ENCODE data around the gene MAN2B2. TPM values are rescaled to one million over a fixed set of nuclear protein-coding genes. Genes with fewer than 3 reads are reported as not detected.

Gene MAN2B2
- total and polyA plus RNA-seq, 2 donors from 2014 or later = 19.9 to 34.3 TPM

- H3K9ac ChIP-seq (ENCODE audit: low read length in 3 of 3) = no peak overlapping the region
- FAIRE-seq (no peak), DNase-seq (peak in 1 of 5 donors; percentile 54)
- H3K27ac ChIP-seq (ENCODE audit: low read depth in 2 of 2, low read length in 2 of 2) = no peak overlapping the region
- intact Hi-C loops (cut with DNase I) = no loop called here
- TF ChIP-seq CTCF (IDR thresholded peaks at IDR 0.05; ENCODE audit: borderline replicate concordance, extremely low read depth, insufficient read depth) = no peak
- peaks cover 0 to 5% (median 0%) of the 10 kb centered on the region in 3 donors for H3K9me3 ChIP-seq (ENCODE audit: control insufficient read depth in 2 of 3, insufficient read depth in 1 of 3, low read length in 3 of 3)
- no peaks in the 10 kb centered on the region for H3K4me1 ChIP-seq (ENCODE audit: control insufficient read depth in 2 of 3, insufficient read depth in 2 of 3, low read depth in 1 of 3, low read length in 3 of 3)
- no peak overlapping the region for H3K4me3 ChIP-seq (ENCODE audit: low read length in 3 of 3)
- H3K36me3 ChIP-seq (ENCODE audit: control insufficient read depth in 2 of 3, insufficient read depth in 3 of 3, low read length in 3 of 3) = peaks cover 0 to 29% (median 8%) of the 10 kb centered on the region in 3 donors
- no peaks in the 10 kb centered on the region for H3K27me3 ChIP-seq (ENCODE audit: control insufficient read depth, insufficient read depth, low read length)
Observed at GRCh38 chr4:6603128-6603527, 28.1 kb downstream of the MAN2B2 start.

GRCh38 chr4:6605114-6605513, 30.1 kb downstream of the MAN2B2 start:
- Histone ChIP-seq H3K4me1 (ENCODE audit: control insufficient read depth in 2 of 3, insufficient read depth in 2 of 3, low read depth in 1 of 3, low read length in 3 of 3) (no peaks in the 10 kb centered on the region), H3K9me3 (ENCODE audit: control insufficient read depth in 2 of 3, insufficient read depth in 1 of 3, low read length in 3 of 3) (peaks cover 0 to 5% (median 0%) of the 10 kb centered on the region in 3 donors), H3K36me3 (ENCODE audit: control insufficient read depth in 2 of 3, insufficient read depth in 3 of 3, low read length in 3 of 3) (peaks cover 0 to 29% (median 10%) of the 10 kb centered on the region in 3 donors), H3K9ac (ENCODE audit: low read length in 3 of 3) (no peak overlapping the region), H3K27ac (ENCODE audit: low read depth in 2 of 2, low read length in 2 of 2) (no peak overlapping the region), H3K27me3 (ENCODE audit: control insufficient read depth, insufficient read depth, low read length) (no peaks in the 10 kb centered on the region), H3K4me3 (ENCODE audit: low read length in 3 of 3) (no peak overlapping the region)
- no peak for FAIRE-seq
- intact Hi-C loops (cut with DNase I) = no loop called here
- DNase-seq = no peak
- TF ChIP-seq CTCF (IDR thresholded peaks at IDR 0.05; ENCODE audit: borderline replicate concordance, extremely low read depth, insufficient read depth) = no peak

- no peaks in the 10 kb centered on the region for H3K27me3 ChIP-seq (ENCODE audit: control insufficient read depth, insufficient read depth, low read length)
- intact Hi-C loops (cut with DNase I) = no loop called here
- H3K36me3 ChIP-seq (ENCODE audit: control insufficient read depth in 2 of 3, insufficient read depth in 3 of 3, low read length in 3 of 3) = peaks cover 0 to 28% (median 10%) of the 10 kb centered on the region in 3 donors
- TF ChIP-seq CTCF (IDR thresholded peaks at IDR 0.05; ENCODE audit: borderline replicate concordance, extremely low read depth, insufficient read depth) = no peak
- FAIRE-seq (no peak), DNase-seq (no peak)
- H3K9me3 ChIP-seq (ENCODE audit: control insufficient read depth in 2 of 3, insufficient read depth in 1 of 3, low read length in 3 of 3) = peaks cover 0 to 5% (median 0%) of the 10 kb centered on the region in 3 donors
- no peak overlapping the region for H3K4me3 ChIP-seq (ENCODE audit: low read length in 3 of 3)
- no peak overlapping the region for H3K27ac ChIP-seq (ENCODE audit: low read depth in 2 of 2, low read length in 2 of 2)
- H3K4me1 ChIP-seq (ENCODE audit: control insufficient read depth in 2 of 3, insufficient read depth in 2 of 3, low read depth in 1 of 3, low read length in 3 of 3) = no peaks in the 10 kb centered on the region
- no peak overlapping the region for H3K9ac ChIP-seq (ENCODE audit: low read length in 3 of 3)
Observed at GRCh38 chr4:6605605-6606004, 30.6 kb downstream of the MAN2B2 start.

Measured in kidney (tissue), 14 donors.